ENCODE results near the gene AGAP3. TPM values are rescaled to one million over a fixed set of nuclear protein-coding genes. Genes with fewer than 3 reads are reported as not detected.

Gene AGAP3
- total RNA-seq, 1 experiment from 2014 or later = 126 TPM

DNA sequence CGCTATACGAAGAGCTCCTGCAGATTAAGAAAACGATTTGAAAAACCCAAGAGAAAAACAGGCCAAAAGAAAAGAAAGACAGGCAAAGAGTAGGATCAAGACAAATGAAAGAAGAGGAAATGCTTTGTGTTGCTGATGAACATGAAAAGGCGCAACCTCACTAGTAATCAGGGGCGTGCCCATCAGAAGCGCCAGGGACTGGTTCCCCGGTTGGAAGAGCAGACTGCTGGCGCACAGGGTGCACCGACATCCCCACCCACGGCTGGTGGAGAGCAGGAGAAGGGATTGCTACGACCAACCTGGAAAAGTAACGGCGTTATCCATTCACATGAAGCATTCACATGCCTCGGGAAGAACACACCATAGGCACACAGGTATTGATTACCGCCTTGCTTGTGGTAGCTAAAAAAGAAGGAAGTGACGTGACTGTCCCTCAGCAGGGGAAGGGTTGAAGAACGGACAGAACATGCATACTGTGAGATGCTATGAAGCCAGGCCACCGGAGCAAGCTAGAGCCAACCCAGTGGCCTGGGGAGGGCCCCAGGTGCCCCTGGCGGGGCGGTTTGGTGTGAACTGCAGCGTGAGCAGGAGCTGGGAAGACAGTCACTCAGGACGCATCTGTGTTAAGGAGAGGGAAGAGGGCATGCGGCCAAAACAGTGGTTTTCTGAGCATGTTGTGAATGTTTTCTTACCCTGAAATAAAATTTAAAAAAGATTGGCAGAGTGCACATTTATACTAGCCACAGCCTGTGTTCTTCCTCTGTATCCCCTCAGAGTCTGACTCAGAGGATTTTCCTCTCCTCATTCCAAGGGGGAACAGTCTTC is 18.3 kb downstream of the AGAP3 start:
- no peak overlapping the region for H3K9ac ChIP-seq (ENCODE audit: low read length)
- ChIA-PET POLR2A (no interaction called here), CTCF (interaction anchor here (1.2 kb wide), 2 partner anchors 76 to 206 kb away, joined by 3 to 4 read pairs; partner anchors contain the start of gene ABCB8), RAD21 (ENCODE audit: low non-redundant PET in 1 of 2, low total read pairs in 2 of 2, uncharacterized antibody in 2 of 2, unreplicated experiment in 2 of 2) (no interaction called here)
- H4K20me1 ChIP-seq (ENCODE audit: insufficient read depth) = no peaks in the 10 kb centered on the region
- no peaks in the 10 kb centered on the region for H3K9me3 ChIP-seq (ENCODE audit: control insufficient read depth in 1 of 2, insufficient read depth in 1 of 2, low read depth in 1 of 2, low read length in 2 of 2)
- peaks cover 0 to 16% of the 10 kb centered on the region in 2 experiments; a peak in 1 of 4 replicates for H3K4me1 ChIP-seq (ENCODE audit: control insufficient read depth in 1 of 2, insufficient read depth in 2 of 2, low read length in 2 of 2)
- no peak overlapping the region for H3K4me2 ChIP-seq (ENCODE audit: low read length)
- BruUV-seq (replicated peaks) = no TSS peak
- TF ChIP-seq EZH2phosphoT487 (IDR thresholded peaks at IDR 0.05; ENCODE audit: borderline replicate concordance) = no peak
- no peak for TF ChIP-seq RAD21 (IDR thresholded peaks at IDR 0.05; ENCODE audit: low read depth)
- no peak for TF ChIP-seq ZFX (IDR thresholded peaks at IDR 0.05)
- TF ChIP-seq, protein P1, sequence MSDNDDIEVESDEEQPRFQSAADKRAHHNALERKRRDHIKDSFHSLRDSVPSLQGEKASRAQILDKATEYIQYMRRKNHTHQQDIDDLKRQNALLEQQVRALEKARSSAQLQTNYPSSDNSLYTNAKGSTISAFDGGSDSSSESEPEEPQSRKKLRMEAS (IDR thresholded peaks at IDR 0.05) = no peak
- no peak for TF ChIP-seq EZH2 (IDR thresholded peaks at IDR 0.05)
- no peak for TF ChIP-seq FOSL1 (IDR thresholded peaks at IDR 0.05; ENCODE audit: low read depth)
- TF ChIP-seq YY1 (IDR thresholded peaks at IDR 0.05; ENCODE audit: extremely low read depth, insufficient replicate concordance, low read depth, low read length) = no peak
- TF ChIP-seq, protein P2, sequence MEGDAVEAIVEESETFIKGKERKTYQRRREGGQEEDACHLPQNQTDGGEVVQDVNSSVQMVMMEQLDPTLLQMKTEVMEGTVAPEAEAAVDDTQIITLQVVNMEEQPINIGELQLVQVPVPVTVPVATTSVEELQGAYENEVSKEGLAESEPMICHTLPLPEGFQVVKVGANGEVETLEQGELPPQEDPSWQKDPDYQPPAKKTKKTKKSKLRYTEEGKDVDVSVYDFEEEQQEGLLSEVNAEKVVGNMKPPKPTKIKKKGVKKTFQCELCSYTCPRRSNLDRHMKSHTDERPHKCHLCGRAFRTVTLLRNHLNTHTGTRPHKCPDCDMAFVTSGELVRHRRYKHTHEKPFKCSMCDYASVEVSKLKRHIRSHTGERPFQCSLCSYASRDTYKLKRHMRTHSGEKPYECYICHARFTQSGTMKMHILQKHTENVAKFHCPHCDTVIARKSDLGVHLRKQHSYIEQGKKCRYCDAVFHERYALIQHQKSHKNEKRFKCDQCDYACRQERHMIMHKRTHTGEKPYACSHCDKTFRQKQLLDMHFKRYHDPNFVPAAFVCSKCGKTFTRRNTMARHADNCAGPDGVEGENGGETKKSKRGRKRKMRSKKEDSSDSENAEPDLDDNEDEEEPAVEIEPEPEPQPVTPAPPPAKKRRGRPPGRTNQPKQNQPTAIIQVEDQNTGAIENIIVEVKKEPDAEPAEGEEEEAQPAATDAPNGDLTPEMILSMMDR (IDR thresholded peaks at IDR 0.05 in 2 of 3, conservative IDR thresholded peaks at IDR 0.05 in 1 of 3; ENCODE audit: borderline replicate concordance in 1 of 3, insufficient read depth in 1 of 3, low read depth in 2 of 3, low read length in 2 of 3) = no peak
- TF ChIP-seq ZNF274 (IDR thresholded peaks at IDR 0.05; ENCODE audit: low read depth, low read length) = no peak
- no peak for TF ChIP-seq CBX3 (IDR thresholded peaks at IDR 0.05; ENCODE audit: low read depth)
- no peak for TF ChIP-seq TCF7L2 (IDR thresholded peaks at IDR 0.05; ENCODE audit: borderline replicate concordance, extremely low read depth, insufficient read depth, insufficient read length)
- no peak for TF ChIP-seq POLR2A (IDR thresholded peaks at IDR 0.05; ENCODE audit: borderline replicate concordance, extremely low read depth, insufficient read depth, insufficient read length)
- no peak overlapping the region for H3K27ac ChIP-seq (ENCODE audit: low read depth, low read length)
- H3K9me2 ChIP-seq (ENCODE audit: insufficient read depth) = no peaks in the 10 kb centered on the region
- no peak overlapping the region for H3K4me3 ChIP-seq (replicated peaks in 1 of 2; ENCODE audit: low read depth in 1 of 2, low read length in 2 of 2)
- no peaks in the 10 kb centered on the region for H3K27me3 ChIP-seq (ENCODE audit: insufficient read depth, low read length)
- H3K79me2 ChIP-seq (ENCODE audit: insufficient read depth, low read length) = peaks cover 81% of the 10 kb centered on the region
- ATAC-seq (no peak), DNase-seq (ENCODE audit: low read depth, low spot score) (no peak)
- intact Hi-C loops (cut with micrococcal nuclease) = no loop called here
- peaks cover 0 to 2% of the 10 kb centered on the region in 2 experiments; a peak in 1 of 4 replicates for H3K36me3 ChIP-seq (ENCODE audit: control insufficient read depth in 1 of 2, insufficient read depth in 2 of 2, low read length in 2 of 2)
- H2AFZ ChIP-seq (ENCODE audit: low read depth, low read length, poor library complexity, severe bottlenecking) = no peak overlapping the region
